Vagina (tissue), 2 donors: Measurements from ENCODE around the gene PGLYRP3. TPM values are rescaled to one million over a fixed set of nuclear protein-coding genes. Genes with fewer than 3 reads are reported as not detected.

Experiments
- DNase-seq, 2 donors: peaks; one replicate each; pipeline ENCODE4 v3.0.0-alpha.2; 2017; ENCODE audit errors: extremely low spot score in 2 of 2
- H3K27ac ChIP-seq: fragments of 200-600 bp; sonication (generic); one replicate; pipeline ENCODE4 v1.5.1; 2019
- H3K27me3 ChIP-seq: fragments of 200-600 bp; sonication (generic); one replicate; pipeline ENCODE4 v1.5.1; 2019
- H3K36me3 ChIP-seq, 2 donors: fragments of 200-600 bp; sonication (generic); one replicate each; pipeline ENCODE4 v1.5.1; 2017 to 2019
- H3K4me1 ChIP-seq: fragments of 200-600 bp; sonication (generic); one replicate; pipeline ENCODE4 v1.5.1; 2019
- H3K4me3 ChIP-seq, 2 donors: fragments of 200-600 bp; sonication (generic); 1 replicate in 1 of 2; 2 replicates in 1 of 2; pipeline ENCODE4 v1.5.1; 2016 to 2019
- H3K9me3 ChIP-seq: fragments of 200-600 bp; sonication (generic); one replicate; pipeline ENCODE4 v1.5.1; 2019
- POLR2A ChIP-seq, 2 donors: fragments of 450-650 bp; IDR thresholded peaks; one replicate each; pipeline ENCODE4 v1.6.1; 2017; ENCODE audit warnings: antibody characterized with exemption in 2 of 2, mild to moderate bottlenecking in 2 of 2, moderate library complexity in 2 of 2
- POLR2AphosphoS5 ChIP-seq, 2 donors: sonication (generic); formaldehyde crosslinking; IDR thresholded peaks; one replicate each; pipeline ENCODE4 v1.9.0; 2017; ENCODE audit warnings: antibody characterized with exemption in 2 of 2, mild to moderate bottlenecking in 2 of 2, low read depth in 1 of 2; ENCODE audit not compliant: insufficient read depth in 1 of 2
- intact Hi-C: fragments of 100-400 bp; cut with DNase I; formaldehyde crosslinking; loops from one replicate; pipeline ENCODE4 v1.15.1; 2023
- total RNA-seq: library from RNA; depleted of rRNA; stranded (reverse); fragments of >200 nt; gene quantifications from one replicate; pipeline ENCODE4 v1.2.3, GENCODE V29; 2016
- TF ChIP-seq, protein P1 (sequence below), 3 experiments: fragments of 450-650 bp in 2 of 3; fragments of 200-600 bp in 1 of 3; sonication (generic) in 1 of 3; IDR thresholded peaks; one replicate each; pipeline ENCODE4 v1.5.1; 2017 to 2019; ENCODE audit warnings: antibody characterized with exemption in 3 of 3, mild to moderate bottlenecking in 2 of 3, moderate library complexity in 2 of 3

The PGLYRP3 gene
- total RNA-seq, 1 donor from 2014 or later = 28.7 TPM

DNA sequence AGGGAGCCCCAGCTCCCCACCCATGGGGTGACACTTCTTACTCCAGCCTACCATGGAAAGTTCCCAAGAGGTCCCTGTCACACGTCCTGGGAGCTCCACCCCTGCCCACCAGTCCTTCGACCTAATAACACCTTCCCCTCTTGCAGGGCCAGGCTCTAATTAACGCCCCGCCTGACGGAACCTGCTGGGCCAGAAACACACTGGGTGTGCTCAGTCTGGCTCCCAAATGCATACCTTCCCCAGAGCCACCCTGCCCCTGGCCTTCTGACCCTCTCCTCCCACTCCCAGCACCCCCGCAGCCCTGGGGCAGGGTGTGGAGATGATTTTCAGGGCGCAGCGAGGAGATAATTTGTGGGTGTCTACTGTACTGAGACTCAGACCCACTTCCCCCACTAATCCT, 20.6 kb downstream of the PGLYRP3 start:
- H3K27me3 ChIP-seq = no peaks in the 10 kb centered on the region
- DNase-seq = no peak

DNA sequence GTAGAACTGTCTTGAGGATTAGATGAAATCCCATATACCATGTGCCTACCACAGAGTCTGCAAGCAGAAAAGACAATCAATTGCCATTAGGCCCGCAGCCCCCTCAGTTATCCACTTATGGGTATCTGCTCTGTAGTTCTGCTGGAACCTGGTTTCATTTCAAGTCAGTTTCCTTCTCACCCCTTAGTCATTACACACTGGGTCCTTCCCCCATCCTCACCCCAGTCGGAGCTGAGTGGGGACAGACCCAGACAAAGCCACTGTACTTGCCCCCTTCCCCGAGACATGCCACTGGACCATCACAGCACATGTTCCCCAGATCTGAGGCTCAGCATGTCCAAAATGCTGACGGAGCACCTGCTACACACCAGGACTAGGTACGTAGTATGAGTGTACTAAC, 21.2 kb downstream of the PGLYRP3 start:
- Histone ChIP-seq H3K4me3 (no peak overlapping the region), H3K36me3 (no peaks in the 10 kb centered on the region), H3K4me1 (peaks cover 5% of the 10 kb centered on the region), H3K27me3 (no peaks in the 10 kb centered on the region), H3K9me3 (no peaks in the 10 kb centered on the region), H3K27ac (no peak overlapping the region)
- intact Hi-C loops = no loop called here
- DNase-seq = no peak
- TF ChIP-seq, protein P1, sequence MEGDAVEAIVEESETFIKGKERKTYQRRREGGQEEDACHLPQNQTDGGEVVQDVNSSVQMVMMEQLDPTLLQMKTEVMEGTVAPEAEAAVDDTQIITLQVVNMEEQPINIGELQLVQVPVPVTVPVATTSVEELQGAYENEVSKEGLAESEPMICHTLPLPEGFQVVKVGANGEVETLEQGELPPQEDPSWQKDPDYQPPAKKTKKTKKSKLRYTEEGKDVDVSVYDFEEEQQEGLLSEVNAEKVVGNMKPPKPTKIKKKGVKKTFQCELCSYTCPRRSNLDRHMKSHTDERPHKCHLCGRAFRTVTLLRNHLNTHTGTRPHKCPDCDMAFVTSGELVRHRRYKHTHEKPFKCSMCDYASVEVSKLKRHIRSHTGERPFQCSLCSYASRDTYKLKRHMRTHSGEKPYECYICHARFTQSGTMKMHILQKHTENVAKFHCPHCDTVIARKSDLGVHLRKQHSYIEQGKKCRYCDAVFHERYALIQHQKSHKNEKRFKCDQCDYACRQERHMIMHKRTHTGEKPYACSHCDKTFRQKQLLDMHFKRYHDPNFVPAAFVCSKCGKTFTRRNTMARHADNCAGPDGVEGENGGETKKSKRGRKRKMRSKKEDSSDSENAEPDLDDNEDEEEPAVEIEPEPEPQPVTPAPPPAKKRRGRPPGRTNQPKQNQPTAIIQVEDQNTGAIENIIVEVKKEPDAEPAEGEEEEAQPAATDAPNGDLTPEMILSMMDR (IDR thresholded peaks at IDR 0.05) = no peak
- no peak for TF ChIP-seq POLR2AphosphoS5 (IDR thresholded peaks at IDR 0.05; ENCODE audit: insufficient read depth in 1 of 2, low read depth in 1 of 2)
- TF ChIP-seq POLR2A (IDR thresholded peaks at IDR 0.05) = no peak

More for the DNA sequence above, 20.6 kb downstream of the PGLYRP3 start:
- Histone ChIP-seq H3K36me3 (no peaks in the 10 kb centered on the region), H3K4me1 (peaks cover 5% of the 10 kb centered on the region), H3K4me3 (no peak overlapping the region), H3K27ac (peak overlapping the region; percentile 14), H3K9me3 (no peaks in the 10 kb centered on the region)
- intact Hi-C loops = no loop called here
- TF ChIP-seq POLR2AphosphoS5 (IDR thresholded peaks at IDR 0.05; ENCODE audit: insufficient read depth in 1 of 2, low read depth in 1 of 2) (peak in 1 of 2 donors; percentile 39), POLR2A (IDR thresholded peaks at IDR 0.05) (no peak)
- TF ChIP-seq, protein P1 (IDR thresholded peaks at IDR 0.05) = no peak

DNA sequence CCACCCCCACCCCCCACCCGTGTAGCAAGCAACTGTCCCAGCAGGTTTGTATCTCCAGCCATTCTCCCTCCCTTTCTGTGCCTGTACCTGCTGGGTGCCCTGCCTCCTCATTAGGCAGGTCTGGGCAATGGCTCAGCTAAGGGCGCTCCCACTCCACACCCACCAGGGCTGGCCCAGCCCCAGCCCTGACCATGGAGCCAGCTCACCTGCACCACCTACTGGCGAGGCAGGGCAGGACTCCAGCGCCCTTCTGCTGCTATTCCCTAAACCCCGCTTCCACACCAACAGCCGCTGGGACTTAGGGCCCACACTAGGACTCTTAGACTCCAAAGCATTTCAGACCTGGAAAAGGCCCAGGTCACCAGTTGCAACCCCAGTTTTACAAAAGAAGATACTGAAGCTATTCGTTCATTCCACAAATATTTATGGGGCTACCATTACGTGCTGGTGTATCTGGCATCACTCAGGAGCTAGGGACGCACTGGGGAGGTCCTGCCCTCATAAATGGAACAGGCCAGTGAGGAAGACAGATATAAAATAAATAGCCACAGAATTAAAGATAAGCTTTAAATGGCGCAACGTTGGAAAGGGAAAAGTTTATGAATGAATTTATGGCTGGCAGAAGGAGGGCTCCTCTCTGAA, 24.0 kb downstream of the PGLYRP3 start:
- intact Hi-C loops = no loop called here
- H3K27ac ChIP-seq = no peak overlapping the region
- no peaks in the 10 kb centered on the region for H3K4me1 ChIP-seq
- H3K9me3 ChIP-seq = no peaks in the 10 kb centered on the region
- peak in 1 of 2 donors; percentile 95 for DNase-seq
- no peaks in the 10 kb centered on the region for H3K27me3 ChIP-seq
- TF ChIP-seq POLR2A (IDR thresholded peaks at IDR 0.05) (no peak), POLR2AphosphoS5 (IDR thresholded peaks at IDR 0.05; ENCODE audit: insufficient read depth in 1 of 2, low read depth in 1 of 2) (peak in 1 of 2 donors; percentile 14)
- TF ChIP-seq, protein P1 (IDR thresholded peaks at IDR 0.05) = peak in 1 of 3 experiments; percentile 14
- H3K36me3 ChIP-seq = no peaks in the 10 kb centered on the region
- H3K4me3 ChIP-seq = no peak overlapping the region

DNA sequence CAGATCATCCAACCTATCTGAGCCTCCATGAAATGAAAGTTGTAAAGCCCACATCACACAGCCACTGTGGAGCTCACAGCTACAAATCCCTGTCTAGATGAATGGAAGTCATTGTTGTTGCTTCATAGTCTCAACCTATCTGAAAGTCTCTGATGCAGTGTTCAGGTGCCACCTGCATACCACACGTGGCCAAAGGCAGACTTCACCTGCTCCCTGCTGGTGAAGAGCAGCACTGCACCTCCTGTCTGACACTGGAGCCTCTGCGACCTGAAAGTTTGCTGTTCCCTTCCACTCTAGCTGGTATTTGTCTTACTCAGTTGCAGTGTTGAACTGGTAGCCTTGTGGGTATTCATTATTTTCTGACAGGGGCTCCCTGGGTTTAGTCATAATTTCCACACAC, 34.9 kb downstream of the PGLYRP3 start:
- TF ChIP-seq, protein P1 (IDR thresholded peaks at IDR 0.05) = no peak
- TF ChIP-seq POLR2AphosphoS5 (IDR thresholded peaks at IDR 0.05; ENCODE audit: insufficient read depth in 1 of 2, low read depth in 1 of 2) (no peak), POLR2A (IDR thresholded peaks at IDR 0.05) (no peak)
- Histone ChIP-seq H3K27me3 (no peaks in the 10 kb centered on the region), H3K27ac (no peak overlapping the region), H3K36me3 (no peaks in the 10 kb centered on the region), H3K4me3 (no peak overlapping the region), H3K9me3 (no peaks in the 10 kb centered on the region), H3K4me1 (no peaks in the 10 kb centered on the region)
- no peak for DNase-seq
- intact Hi-C loops = no loop called here

DNA sequence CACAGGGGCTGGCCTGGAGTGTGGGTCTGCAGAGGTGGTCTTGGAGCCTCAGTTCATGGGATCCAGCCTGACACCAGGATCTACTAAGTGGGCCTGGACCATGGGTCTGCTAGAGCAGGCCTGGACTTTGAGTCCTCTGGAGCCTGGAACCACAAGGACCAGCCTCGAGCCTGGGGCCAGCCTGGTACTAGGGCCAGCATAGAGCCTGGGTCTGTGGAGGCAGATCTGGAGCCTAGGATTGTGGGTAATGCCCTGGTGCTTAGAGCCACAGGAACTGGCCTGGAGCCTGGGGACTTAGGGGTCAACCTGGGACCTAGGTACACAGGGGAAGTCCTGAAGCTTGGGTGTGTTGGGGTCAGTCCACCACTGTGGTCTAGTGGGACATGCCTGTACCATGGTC, 40.6 kb downstream of the PGLYRP3 start:
- no peak for TF ChIP-seq POLR2A (IDR thresholded peaks at IDR 0.05)
- no peaks in the 10 kb centered on the region for H3K27me3 ChIP-seq
- intact Hi-C loops = no loop called here
- no peaks in the 10 kb centered on the region for H3K9me3 ChIP-seq
- H3K36me3 ChIP-seq = no peaks in the 10 kb centered on the region
- DNase-seq = peak in 1 of 2 donors; percentile 67
- H3K4me1 ChIP-seq = no peaks in the 10 kb centered on the region
- no peak overlapping the region for H3K27ac ChIP-seq
- no peak overlapping the region for H3K4me3 ChIP-seq
